ENCODE measurements around the gene SSU72. TPM values are rescaled to one million over a fixed set of nuclear protein-coding genes. Genes with fewer than 3 reads are reported as not detected.

Gene SSU72
- total RNA-seq (2021), result 179 and 186 TPM in 2 replicates
- long read RNA-seq, full-length matches to known transcripts, result 166 of 174 reads
- long read RNA-seq, partial matches to known transcripts, result 1 of 174 reads
- long read RNA-seq, other reads (novel, unspliced or antisense), result 7 of 174 reads

GRCh38 chr1:1574721-1575537 lies at the start of gene SSU72:
Gene SSU72, minus strand, starts transcription at chr1:1574863. Its CDS starts 306 bp downstream, at chr1:1574557.
- H3K4me1 Mint-ChIP-seq, result peaks cover 9 to 17% of the 10 kb centered on the region in 2 experiments
- TF ChIP-seq, protein P1, sequence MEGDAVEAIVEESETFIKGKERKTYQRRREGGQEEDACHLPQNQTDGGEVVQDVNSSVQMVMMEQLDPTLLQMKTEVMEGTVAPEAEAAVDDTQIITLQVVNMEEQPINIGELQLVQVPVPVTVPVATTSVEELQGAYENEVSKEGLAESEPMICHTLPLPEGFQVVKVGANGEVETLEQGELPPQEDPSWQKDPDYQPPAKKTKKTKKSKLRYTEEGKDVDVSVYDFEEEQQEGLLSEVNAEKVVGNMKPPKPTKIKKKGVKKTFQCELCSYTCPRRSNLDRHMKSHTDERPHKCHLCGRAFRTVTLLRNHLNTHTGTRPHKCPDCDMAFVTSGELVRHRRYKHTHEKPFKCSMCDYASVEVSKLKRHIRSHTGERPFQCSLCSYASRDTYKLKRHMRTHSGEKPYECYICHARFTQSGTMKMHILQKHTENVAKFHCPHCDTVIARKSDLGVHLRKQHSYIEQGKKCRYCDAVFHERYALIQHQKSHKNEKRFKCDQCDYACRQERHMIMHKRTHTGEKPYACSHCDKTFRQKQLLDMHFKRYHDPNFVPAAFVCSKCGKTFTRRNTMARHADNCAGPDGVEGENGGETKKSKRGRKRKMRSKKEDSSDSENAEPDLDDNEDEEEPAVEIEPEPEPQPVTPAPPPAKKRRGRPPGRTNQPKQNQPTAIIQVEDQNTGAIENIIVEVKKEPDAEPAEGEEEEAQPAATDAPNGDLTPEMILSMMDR (conservative IDR thresholded peaks at IDR 0.05), result no peak
- H3K36me3 Mint-ChIP-seq (ENCODE audit: insufficient read depth in 1 of 3, low read depth in 3 of 3), result peaks cover 10 to 26% (median 16%) of the 10 kb centered on the region in 3 experiments
- peak within 1 kb of the TSS; percentile 99 to 100 (median 100) for H3K27ac Mint-ChIP-seq
- no peak within 1 kb of the TSS for H2BK20ac ChIP-seq (ENCODE audit: low read depth, low read length, poor library complexity, severe bottlenecking)
- no peaks in the 10 kb centered on the region for H3K79me1 ChIP-seq (ENCODE audit: insufficient read depth, low read depth, low read length, poor library complexity, severe bottlenecking)
- H2BK120ac ChIP-seq (ENCODE audit: low read depth, low read length, poor library complexity, severe bottlenecking), result peak within 1 kb of the TSS; percentile 39
- no peak within 1 kb of the TSS for H3K56ac ChIP-seq (ENCODE audit: insufficient read length, low read depth, low read length)
- DNase-seq, result peak; percentile 92
- no peak within 1 kb of the TSS for H2BK12ac ChIP-seq (ENCODE audit: insufficient read length, low read depth, low read length)
- no peaks in the 10 kb centered on the region for H3K9me3 ChIP-seq (ENCODE audit: control insufficient read depth, low read depth, low read length)
- peak within 1 kb of the TSS; percentile 50; the same call in 1 of the 2 replicates for H3K4ac ChIP-seq (ENCODE audit: low read depth, low read length)
- no peak within 1 kb of the TSS for H2AFZ ChIP-seq (ENCODE audit: low read length)
- H3K23me2 ChIP-seq (ENCODE audit: insufficient read length, low read depth, low read length, poor library complexity, severe bottlenecking), result peaks cover 11% of the 10 kb centered on the region
- no peak within 1 kb of the TSS for H2AK5ac ChIP-seq (ENCODE audit: insufficient read length, low read length)
- H4K5ac ChIP-seq (ENCODE audit: insufficient read length, low read depth, low read length), result peak within 1 kb of the TSS; percentile 95
- peaks cover 0 to 3% of the 10 kb centered on the region in 2 experiments; a peak in 1 of 5 replicates for H3K9me3 Mint-ChIP-seq
- H3K4me1 ChIP-seq (ENCODE audit: insufficient read depth, low read length), result no peaks in the 10 kb centered on the region
- peak within 1 kb of the TSS; percentile 98 for H3K18ac ChIP-seq (ENCODE audit: insufficient read length, low read depth, low read length)
- no peaks in the 10 kb centered on the region for H4K20me1 ChIP-seq (ENCODE audit: control insufficient read depth, insufficient read depth, insufficient read length)
- H3K4me2 ChIP-seq (ENCODE audit: insufficient read depth, insufficient read length, low read length), result peak within 1 kb of the TSS; percentile 92
- peak within 1 kb of the TSS; percentile 96 to 99 for H3K4me3 Mint-ChIP-seq
- no peak within 1 kb of the TSS for H3K23ac ChIP-seq (ENCODE audit: insufficient read length, low read depth, low read length)
- H3K27me3 Mint-ChIP-seq (ENCODE audit: low read depth), result peaks cover 13% of the 10 kb centered on the region
- H4K8ac ChIP-seq (replicated peaks; ENCODE audit: insufficient read length, low read depth, low read length), result peak within 1 kb of the TSS; percentile 61
- no CpG with 5 or more reads among the region's 87 CpGs for WGBS (ENCODE audit: extremely low coverage, insufficient read length, low lambda C conversion rate)
- H2BK15ac ChIP-seq (ENCODE audit: low read depth, low read length), result no peak within 1 kb of the TSS
- H3K27me3 ChIP-seq (ENCODE audit: insufficient read depth, low read length), result no peaks in the 10 kb centered on the region
- H3K9ac ChIP-seq (ENCODE audit: extremely low read depth, insufficient read length, low read length), result peak within 1 kb of the TSS; percentile 97
- peak within 1 kb of the TSS; percentile 69 for H2BK5ac ChIP-seq (ENCODE audit: insufficient read length, low read length)
- H3K27ac ChIP-seq (ENCODE audit: insufficient read length, low read depth, low read length), result peak within 1 kb of the TSS; percentile 19
- peaks cover 31% of the 10 kb centered on the region for H3K79me2 ChIP-seq (ENCODE audit: insufficient read depth, low read length)
- peak within 1 kb of the TSS; percentile 99 for H3K14ac ChIP-seq (ENCODE audit: insufficient read depth, low read length)
- peak within 1 kb of the TSS; percentile 85 for H4K91ac ChIP-seq (ENCODE audit: insufficient read length, low read depth, low read length)
- H3T11ph ChIP-seq (ENCODE audit: low read length), result no peak within 1 kb of the TSS
